Epithelial cell of proximal tubule (primary cell): Measurements from ENCODE around the gene ZKSCAN8. TPM values are rescaled to one million over a fixed set of nuclear protein-coding genes. Genes with fewer than 3 reads are reported as not detected.
"Not testable (repeated sequence)": the region's sequence is repeated elsewhere in the genome, so short reads cannot be mapped to it uniquely, and the experiment has no call there.

Experiments used
- DNase-seq: peaks from one replicate; pipeline ENCODE4 v3.0.0-alpha.2; 2011; ENCODE audit warnings: low read depth
- H3K4me3 ChIP-seq: 2 replicates; pipeline ENCODE4 v1.5.1; 2011; ENCODE audit warnings: low read depth, mild to moderate bottlenecking, low read length
- CTCF ChIP-seq: conservative IDR thresholded peaks from 2 replicates; pipeline ENCODE4 v1.5.1; 2012; ENCODE audit warnings: low read depth, mild to moderate bottlenecking, low read length
- total RNA-seq: library from RNA; depleted of rRNA; stranded (reverse); fragments of >200 nt; gene quantifications from 2 replicates; pipeline ENCODE4 v1.2.3, GENCODE V29; 2015

Gene ZKSCAN8
- total RNA-seq, 1 donor from 2014 or later: 8.4 TPM

- H3K4me3 ChIP-seq: no peak overlapping the region
These were observed 24.2 kb upstream of the ZKSCAN8 start for GRCh38 chr6:28117386-28118050.

GRCh38 chr6:28118217-28118616 lies 23.5 kb upstream of the ZKSCAN8 start:
- DNase-seq: no peak
- no peak for TF ChIP-seq CTCF
- no peak overlapping the region for H3K4me3 ChIP-seq

More at GRCh38 chr6:28117386-28118050, 24.2 kb upstream of the ZKSCAN8 start:
- TF ChIP-seq CTCF: peak; percentile 22
- no peak for DNase-seq

- H3K4me3 ChIP-seq: no peak overlapping the region
- DNase-seq: no peak
- no peak for TF ChIP-seq CTCF
These were observed 19.8 kb upstream of the ZKSCAN8 start for GRCh38 chr6:28121876-28122275.

- not testable (repeated sequence) for DNase-seq, H3K4me3 ChIP-seq
These were observed 19.4 kb upstream of the ZKSCAN8 start for GRCh38 chr6:28122283-28122682.

- no peak for TF ChIP-seq CTCF
- peak within 1 kb of the TSS; percentile 96 for H3K4me3 ChIP-seq
These were observed 17.2 kb upstream of the ZKSCAN8 start, which contains the start of gene ZSCAN16 for GRCh38 chr6:28124350-28124970. ZSCAN16 (plus strand) TSS chr6:28124609; CDS start chr6:28125444, 835 bp downstream.

GRCh38 chr6:28124971-28125353 lies 16.7 kb upstream of the ZKSCAN8 start:
- TF ChIP-seq CTCF: no peak
- H3K4me3 ChIP-seq: peak overlapping the region; percentile 96
- no peak for DNase-seq

More at GRCh38 chr6:28124350-28124970, 17.2 kb upstream of the ZKSCAN8 start, which contains the start of gene ZSCAN16:
- DNase-seq: no peak

- peak overlapping the region; percentile 96 for H3K4me3 ChIP-seq
- DNase-seq: no peak
- no peak for TF ChIP-seq CTCF
These were observed 16.3 kb upstream of the ZKSCAN8 start for GRCh38 chr6:28125401-28125800.
